Measurements from ENCODE around the gene DCLRE1B. TPM values are rescaled to one million over a fixed set of nuclear protein-coding genes. Genes with fewer than 3 reads are reported as not detected.
A peak's percentile ranks its signal among the peaks of the same experiment; 100 is the strongest.

Gene DCLRE1B
- total RNA-seq, 1 donor from 2014 or later, result 7.8 TPM

DNA sequence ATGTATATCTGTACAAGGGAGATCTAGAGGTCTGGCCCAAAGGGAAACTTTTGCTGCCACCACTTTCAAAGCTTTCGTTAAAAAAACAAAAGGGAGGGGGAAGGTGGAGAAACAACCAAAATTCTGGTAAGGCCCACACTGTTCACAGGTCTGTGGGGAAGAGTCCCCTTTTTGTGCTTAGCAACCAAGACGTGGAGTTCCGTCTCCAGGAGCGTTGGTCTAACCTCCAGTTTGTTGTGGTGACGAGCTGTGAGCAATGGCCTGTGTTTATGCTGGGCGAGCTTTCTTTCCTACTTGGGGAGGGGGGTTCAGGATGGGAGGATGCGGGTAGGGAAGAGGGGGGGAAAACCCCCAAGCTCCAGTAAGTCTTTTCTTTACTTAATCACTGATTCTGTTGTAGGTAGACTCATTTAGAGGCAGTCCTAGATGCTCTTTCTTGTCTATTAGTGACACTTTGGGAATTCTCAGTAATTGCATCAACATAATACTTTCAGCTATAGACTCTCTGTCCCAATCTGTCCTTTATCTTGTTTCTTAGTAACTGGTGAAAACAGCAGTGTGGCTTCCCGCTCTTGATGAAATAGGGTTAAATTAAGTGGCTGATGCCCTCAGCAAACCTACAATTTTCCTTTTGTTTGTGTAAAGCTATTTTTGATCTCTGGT lies 25.5 kb downstream of the DCLRE1B start:
- H3K27ac Mint-ChIP-seq (ENCODE audit: unreplicated experiment), result peak overlapping the region; percentile 96
- no peaks in the 10 kb centered on the region for H3K9me3 Mint-ChIP-seq (ENCODE audit: unreplicated experiment)
- TF ChIP-seq, protein P1, sequence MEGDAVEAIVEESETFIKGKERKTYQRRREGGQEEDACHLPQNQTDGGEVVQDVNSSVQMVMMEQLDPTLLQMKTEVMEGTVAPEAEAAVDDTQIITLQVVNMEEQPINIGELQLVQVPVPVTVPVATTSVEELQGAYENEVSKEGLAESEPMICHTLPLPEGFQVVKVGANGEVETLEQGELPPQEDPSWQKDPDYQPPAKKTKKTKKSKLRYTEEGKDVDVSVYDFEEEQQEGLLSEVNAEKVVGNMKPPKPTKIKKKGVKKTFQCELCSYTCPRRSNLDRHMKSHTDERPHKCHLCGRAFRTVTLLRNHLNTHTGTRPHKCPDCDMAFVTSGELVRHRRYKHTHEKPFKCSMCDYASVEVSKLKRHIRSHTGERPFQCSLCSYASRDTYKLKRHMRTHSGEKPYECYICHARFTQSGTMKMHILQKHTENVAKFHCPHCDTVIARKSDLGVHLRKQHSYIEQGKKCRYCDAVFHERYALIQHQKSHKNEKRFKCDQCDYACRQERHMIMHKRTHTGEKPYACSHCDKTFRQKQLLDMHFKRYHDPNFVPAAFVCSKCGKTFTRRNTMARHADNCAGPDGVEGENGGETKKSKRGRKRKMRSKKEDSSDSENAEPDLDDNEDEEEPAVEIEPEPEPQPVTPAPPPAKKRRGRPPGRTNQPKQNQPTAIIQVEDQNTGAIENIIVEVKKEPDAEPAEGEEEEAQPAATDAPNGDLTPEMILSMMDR (IDR thresholded peaks at IDR 0.05; ENCODE audit: insufficient read depth, low read depth, low read length), result no peak
- Histone ChIP-seq H3K4me3 (ENCODE audit: insufficient read depth, low read depth, low read length) (peak overlapping the region; percentile 95), H3K4me1 (ENCODE audit: insufficient read depth, low read length) (peaks cover 30% of the 10 kb centered on the region), H3K27ac (ENCODE audit: low read depth, low read length) (peak overlapping the region; percentile 93), H3K79me2 (ENCODE audit: insufficient read depth, low read length) (peaks cover 63% of the 10 kb centered on the region), H3K27me3 (ENCODE audit: insufficient read depth, low read length) (no peaks in the 10 kb centered on the region), H4K20me1 (ENCODE audit: insufficient read depth, low read length) (peaks cover 56% of the 10 kb centered on the region), H3K36me3 (ENCODE audit: insufficient read depth, low read length) (no peaks in the 10 kb centered on the region), H2AFZ (ENCODE audit: low read depth, low read length) (peak overlapping the region; percentile 83), H3K9ac (ENCODE audit: low read length) (peak overlapping the region; percentile 99), H3K4me2 (ENCODE audit: low read length) (peak overlapping the region; percentile 96), H3K9me3 (ENCODE audit: insufficient read depth, low read depth, low read length) (no peaks in the 10 kb centered on the region)
- FAIRE-seq (no peak), DNase-seq (ENCODE audit: low read depth) (peak; percentile 66)
- peaks cover 28% of the 10 kb centered on the region for H3K4me1 Mint-ChIP-seq (ENCODE audit: low read depth, unreplicated experiment)
- no peaks in the 10 kb centered on the region for H3K36me3 Mint-ChIP-seq (ENCODE audit: low read depth, unreplicated experiment)
- no peaks in the 10 kb centered on the region for H3K27me3 Mint-ChIP-seq (ENCODE audit: low read depth, unreplicated experiment)
- peak overlapping the region; percentile 97 for H3K4me3 Mint-ChIP-seq (ENCODE audit: unreplicated experiment)

DNA sequence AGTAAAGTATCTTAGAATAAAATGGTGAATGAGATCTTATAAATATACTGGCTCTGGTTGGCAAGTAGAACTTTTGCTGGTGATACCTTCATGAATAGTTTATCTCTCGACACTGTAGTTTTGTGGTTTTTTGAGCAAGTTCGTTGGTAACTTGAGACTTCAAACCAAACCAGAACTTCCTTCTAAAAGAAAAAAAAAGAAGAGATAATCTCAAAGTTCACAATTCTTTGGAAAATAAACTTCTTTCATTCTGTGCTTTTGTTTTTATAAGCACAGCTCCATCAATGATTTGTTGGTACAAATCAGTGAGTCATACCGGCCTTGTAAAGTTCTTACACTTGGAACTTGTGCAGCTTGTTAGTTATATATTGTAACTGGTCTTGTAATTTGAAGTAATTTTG lies 26.3 kb downstream of the DCLRE1B start:
- Histone ChIP-seq H3K9me3 (ENCODE audit: insufficient read depth, low read depth, low read length) (no peaks in the 10 kb centered on the region), H3K36me3 (ENCODE audit: insufficient read depth, low read length) (no peaks in the 10 kb centered on the region), H3K4me1 (ENCODE audit: insufficient read depth, low read length) (peaks cover 30% of the 10 kb centered on the region), H3K27me3 (ENCODE audit: insufficient read depth, low read length) (no peaks in the 10 kb centered on the region), H3K27ac (ENCODE audit: low read depth, low read length) (peak overlapping the region; percentile 93), H3K79me2 (ENCODE audit: insufficient read depth, low read length) (peaks cover 71% of the 10 kb centered on the region), H4K20me1 (ENCODE audit: insufficient read depth, low read length) (peaks cover 62% of the 10 kb centered on the region), H3K4me3 (ENCODE audit: insufficient read depth, low read depth, low read length) (peak overlapping the region; percentile 95), H3K4me2 (ENCODE audit: low read length) (peak overlapping the region; percentile 96), H2AFZ (ENCODE audit: low read depth, low read length) (no peak overlapping the region), H3K9ac (ENCODE audit: low read length) (peak overlapping the region; percentile 99)
- FAIRE-seq, result no peak
- Mint-ChIP-seq H3K4me1 (ENCODE audit: low read depth, unreplicated experiment) (peaks cover 28% of the 10 kb centered on the region), H3K27ac (ENCODE audit: unreplicated experiment) (peak overlapping the region; percentile 96), H3K36me3 (ENCODE audit: low read depth, unreplicated experiment) (no peaks in the 10 kb centered on the region), H3K4me3 (ENCODE audit: unreplicated experiment) (peak overlapping the region; percentile 97), H3K27me3 (ENCODE audit: low read depth, unreplicated experiment) (no peaks in the 10 kb centered on the region), H3K9me3 (ENCODE audit: unreplicated experiment) (no peaks in the 10 kb centered on the region)
- TF ChIP-seq EZH2 (IDR thresholded peaks at IDR 0.05; ENCODE audit: insufficient read depth, low read length), result no peak
- TF ChIP-seq, protein P1 (IDR thresholded peaks at IDR 0.05; ENCODE audit: insufficient read depth, low read depth, low read length), result no peak
- DNase-seq (ENCODE audit: low read depth), result peak; percentile 87

DNA sequence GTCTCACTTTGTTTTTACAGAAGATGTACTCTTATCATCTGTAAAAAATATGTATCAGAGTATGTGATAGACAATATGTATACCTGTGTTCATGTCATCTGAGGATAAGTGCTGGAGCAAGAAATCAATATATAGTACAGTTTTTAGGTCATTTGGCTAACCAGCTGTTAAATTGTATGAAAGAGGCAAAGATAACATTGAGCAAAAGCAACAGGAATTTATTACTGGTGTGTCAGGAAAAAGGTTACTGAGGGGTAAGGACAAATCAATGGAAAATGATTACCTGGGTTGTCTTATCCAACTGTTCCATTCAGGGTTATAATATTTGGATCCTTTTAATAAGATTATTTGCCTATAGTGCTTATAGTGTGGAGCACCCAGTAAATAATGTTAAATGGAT lies 28.9 kb downstream of the DCLRE1B start:
- TF ChIP-seq EZH2 (IDR thresholded peaks at IDR 0.05; ENCODE audit: insufficient read depth, low read length), result no peak
- TF ChIP-seq, protein P1 (IDR thresholded peaks at IDR 0.05; ENCODE audit: insufficient read depth, low read depth, low read length), result no peak
- Histone ChIP-seq H3K4me1 (ENCODE audit: insufficient read depth, low read length) (peaks cover 17% of the 10 kb centered on the region), H4K20me1 (ENCODE audit: insufficient read depth, low read length) (peaks cover 87% of the 10 kb centered on the region), H3K9ac (ENCODE audit: low read length) (no peak overlapping the region), H3K4me3 (ENCODE audit: insufficient read depth, low read depth, low read length) (no peak overlapping the region), H3K27me3 (ENCODE audit: insufficient read depth, low read length) (no peaks in the 10 kb centered on the region), H3K9me3 (ENCODE audit: insufficient read depth, low read depth, low read length) (no peaks in the 10 kb centered on the region), H3K4me2 (ENCODE audit: low read length) (no peak overlapping the region), H3K36me3 (ENCODE audit: insufficient read depth, low read length) (no peaks in the 10 kb centered on the region), H2AFZ (ENCODE audit: low read depth, low read length) (no peak overlapping the region), H3K79me2 (ENCODE audit: insufficient read depth, low read length) (peaks cover 96% of the 10 kb centered on the region), H3K27ac (ENCODE audit: low read depth, low read length) (no peak overlapping the region)
- H3K4me3 Mint-ChIP-seq (ENCODE audit: unreplicated experiment), result no peak overlapping the region
- no peaks in the 10 kb centered on the region for H3K27me3 Mint-ChIP-seq (ENCODE audit: low read depth, unreplicated experiment)
- H3K36me3 Mint-ChIP-seq (ENCODE audit: low read depth, unreplicated experiment), result no peaks in the 10 kb centered on the region
- no peak overlapping the region for H3K27ac Mint-ChIP-seq (ENCODE audit: unreplicated experiment)
- no peak for DNase-seq (ENCODE audit: low read depth)
- no peaks in the 10 kb centered on the region for H3K9me3 Mint-ChIP-seq (ENCODE audit: unreplicated experiment)
- H3K4me1 Mint-ChIP-seq (ENCODE audit: low read depth, unreplicated experiment), result peaks cover 22% of the 10 kb centered on the region
- no peak for FAIRE-seq

All from astrocyte (in vitro differentiated cells and primary cell).